HepG2 (cell line): Measurements from ENCODE around the gene IRF6. TPM values are rescaled to one million over a fixed set of nuclear protein-coding genes. Genes with fewer than 3 reads are reported as not detected.

Experiments
- AFF4 ChIP-seq: sonication (generic); formaldehyde crosslinking; IDR thresholded peaks from 2 replicates; pipeline ENCODE4 v1.4.0; 2020; ENCODE audit warnings: missing genetic modification reagents
- ARNTL ChIP-seq: sonication (generic); formaldehyde crosslinking; IDR thresholded peaks from 2 replicates; pipeline ENCODE4 v1.4.0; 2020; ENCODE audit warnings: mild to moderate bottlenecking, missing genetic modification reagents
- DR1 ChIP-seq: sonication (generic); formaldehyde crosslinking; IDR thresholded peaks from 2 replicates; pipeline ENCODE4 v1.8.0; 2021; ENCODE audit warnings: mild to moderate bottlenecking, missing genetic modification reagents, inconsistent platforms
- FOSL1 ChIP-seq: sonication (generic); formaldehyde crosslinking; IDR thresholded peaks from 2 replicates; pipeline ENCODE4 v1.9.0; 2021; ENCODE audit warnings: missing genetic modification reagents, borderline replicate concordance
- HDAC2 ChIP-seq: sonication (generic); formaldehyde crosslinking; IDR thresholded peaks from 2 replicates; pipeline ENCODE4 v1.4.0; 2020; ENCODE audit warnings: missing genetic modification reagents
- KDM5A ChIP-seq: fragments of 200-600 bp; sonication (generic); IDR thresholded peaks from 2 replicates; pipeline ENCODE4 v1.7.0; 2018; ENCODE audit warnings: antibody characterized with exemption, mild to moderate bottlenecking, low read length, borderline replicate concordance
- MED8 ChIP-seq: sonication (generic); formaldehyde crosslinking; IDR thresholded peaks from 2 replicates; pipeline ENCODE4 v1.8.1; 2023; ENCODE audit warnings: mild to moderate bottlenecking, missing genetic modification reagents; ENCODE audit not compliant: insufficient replicate concordance
- MXD3 ChIP-seq: IDR thresholded peaks from 2 replicates; pipeline ENCODE4 v1.6.1; 2016; ENCODE audit warnings: mild to moderate bottlenecking, missing biosample characterization, missing genetic modification reagents
- MXD4 ChIP-seq: IDR thresholded peaks from 2 replicates; pipeline ENCODE4 v1.6.1; 2016; ENCODE audit warnings: mild to moderate bottlenecking, missing biosample characterization, missing genetic modification reagents
- NFKB2 ChIP-seq: sonication (generic); formaldehyde crosslinking; IDR thresholded peaks from 2 replicates; pipeline ENCODE4 v1.4.0; 2020; ENCODE audit warnings: missing genetic modification reagents, borderline replicate concordance
- NFKBIZ ChIP-seq: IDR thresholded peaks from 2 replicates; pipeline ENCODE4 v1.6.1; 2018; ENCODE audit warnings: missing genetic modification reagents, missing compliant biosample characterization
- NRL ChIP-seq: sonication (generic); formaldehyde crosslinking; IDR thresholded peaks from 2 replicates; pipeline ENCODE4 v1.5.0; 2020; ENCODE audit warnings: missing genetic modification reagents, mild to moderate bottlenecking, moderate library complexity, borderline replicate concordance
- POGZ ChIP-seq: sonication (generic); formaldehyde crosslinking; IDR thresholded peaks from 2 replicates; pipeline ENCODE4 v1.4.0; 2020; ENCODE audit warnings: mild to moderate bottlenecking, missing genetic modification reagents
- POLR2G ChIP-seq: fragments of 200-400 bp; formaldehyde crosslinking; IDR thresholded peaks from 2 replicates; pipeline ENCODE4 v1.6.1; 2018; ENCODE audit warnings: mild to moderate bottlenecking, low read depth, low read length, moderate library complexity
- RBM22 ChIP-seq: fragments of 200-400 bp; formaldehyde crosslinking; optimal IDR thresholded peaks from 2 replicates; pipeline ENCODE3; 2017; ENCODE audit warnings: mild to moderate bottlenecking, low read length, moderate library complexity
- SMYD3 ChIP-seq: sonication (generic); formaldehyde crosslinking; IDR thresholded peaks from 2 replicates; pipeline ENCODE4 v1.8.1; 2023; ENCODE audit warnings: mild to moderate bottlenecking, missing genetic modification reagents
- TGIF2 ChIP-seq: IDR thresholded peaks from 2 replicates; pipeline ENCODE4 v1.6.1; 2016; ENCODE audit warnings: control low read depth, missing compliant biosample characterization
- XRCC5 ChIP-seq: fragments of 200-400 bp; formaldehyde crosslinking; optimal IDR thresholded peaks from 2 replicates; pipeline ENCODE3; 2017; ENCODE audit warnings: mild to moderate bottlenecking, low read length
- ZNF121 ChIP-seq: sonication (generic); formaldehyde crosslinking; IDR thresholded peaks from 2 replicates; pipeline ENCODE4 v1.5.0; 2020; ENCODE audit warnings: mild to moderate bottlenecking, missing genetic modification reagents
- ZNF350 ChIP-seq: sonication (generic); formaldehyde crosslinking; IDR thresholded peaks from 2 replicates; pipeline ENCODE4 v1.4.0; 2020; ENCODE audit warnings: mild to moderate bottlenecking, low read depth, missing genetic modification reagents, borderline replicate concordance
- ZNF501 ChIP-seq: sonication (generic); formaldehyde crosslinking; IDR thresholded peaks from 2 replicates; pipeline ENCODE4 v1.5.1; 2020; ENCODE audit warnings: mild to moderate bottlenecking, moderate library complexity, missing genetic modification reagents
- ZNF512B ChIP-seq: sonication (generic); formaldehyde crosslinking; IDR thresholded peaks from 2 replicates; pipeline ENCODE4 v1.5.1; 2020; ENCODE audit warnings: missing genetic modification reagents, mild to moderate bottlenecking, borderline replicate concordance
- ZNF616 ChIP-seq: sonication (generic); formaldehyde crosslinking; IDR thresholded peaks from 2 replicates; pipeline ENCODE4 v1.5.0; 2020; ENCODE audit warnings: low read depth, mild to moderate bottlenecking, missing genetic modification reagents
- ZSCAN12 ChIP-seq: sonication (generic); formaldehyde crosslinking; IDR thresholded peaks from 2 replicates; pipeline ENCODE4 v1.9.0; 2021; ENCODE audit warnings: mild to moderate bottlenecking, missing genetic modification reagents
- polyA plus RNA-seq, 8 experiments: library from polyadenylated mRNA; depleted of rRNA in 3 of 8; stranded (reverse) in 7 of 8; unstranded in 1 of 8; fragments of >200 nt; fragmentation: Illumina TruSeq in 4 of 8; extraction: Trizol in 4 of 8; gene quantifications; 2 replicates each; pipeline versions ENCODE4 v1.2.1 to v1.2.3, GENCODE V29; 2011 to 2016; ENCODE audit warnings: low read depth in 4 of 8, missing spikeins in 1 of 8, mixed read lengths in 1 of 8; ENCODE audit not compliant: insufficient read depth in 1 of 8
- total RNA-seq, 5 experiments: library from RNA; depleted of rRNA; stranded (reverse); fragments of >200 nt; fragmentation: Illumina TruSeq; extraction: Trizol; gene quantifications; 2 replicates each; pipeline ENCODE4 v1.2.3, GENCODE V29; 2016; ENCODE audit warnings: low read depth in 1 of 5

IRF6 gene
- total and polyA plus RNA-seq, 2 of the 13 experiments (the other 11 are each of a cell fraction or from before 2014, with no cell fraction given) = 0.02 TPM; not detected in 1

- TF ChIP-seq SMYD3 (CRISPR knock-in tag) = no peak
- TF ChIP-seq ZNF512B (CRISPR knock-in tag) = no peak
- TF ChIP-seq KDM5A = no peak
- no peak for TF ChIP-seq POLR2G
- peak; percentile 91 for TF ChIP-seq XRCC5
- peak; percentile 73; the same call in 1 of the 2 replicates for TF ChIP-seq NFKB2 (CRISPR knock-in tag)
- TF ChIP-seq HDAC2 = peak; percentile 40; the same call in 1 of the 2 replicates
- TF ChIP-seq FOSL1 (CRISPR knock-in tag) = peak; percentile 87
- no peak for TF ChIP-seq ZSCAN12 (CRISPR knock-in tag)
- TF ChIP-seq MXD4 (CRISPR knock-in tag) = peak; percentile 67; the same call in 1 of the 2 replicates
- TF ChIP-seq MXD3 (CRISPR knock-in tag) = no peak
- TF ChIP-seq MED8 = no peak
- TF ChIP-seq ZNF616 (CRISPR knock-in tag) = no peak
- no peak; the same call in 1 of the 2 replicates for TF ChIP-seq NRL
- peak; percentile 90 for TF ChIP-seq POGZ (CRISPR knock-in tag)
- peak; percentile 83; the same call in 1 of the 2 replicates for TF ChIP-seq ZNF350
- TF ChIP-seq ZNF121 = no peak
- no peak for TF ChIP-seq AFF4 (CRISPR knock-in tag)
- TF ChIP-seq DR1 = 0 out of 2 replicates have a peak, but pooled peaks have one; percentile 37
- TF ChIP-seq TGIF2 (CRISPR knock-in tag) = no peak
- TF ChIP-seq ZNF501 (CRISPR knock-in tag) = peak; percentile 84; the same call in 1 of the 2 replicates
- peak; percentile 63; the same call in 1 of the 2 replicates for TF ChIP-seq ARNTL
- no peak for TF ChIP-seq RBM22
- TF ChIP-seq NFKBIZ (CRISPR knock-in tag) = no peak
Measured at GRCh38 chr1:209747580-209748262, 58.2 kb downstream of the IRF6 start (continued).
